HCT116 (cell line): Measurements from ENCODE around the gene ARHGAP8. TPM values are rescaled to one million over a fixed set of nuclear protein-coding genes. Genes with fewer than 3 reads are reported as not detected.

Experiments used
- ATAC-seq: fragments of 200-7000 bp; cut with Tn5 transposase; 2 replicates; pipeline ENCODE4 v1.9.1; 2020; ENCODE audit warnings: mild to moderate bottlenecking, moderate library complexity
- BruUV-seq: library from RNA; stranded (reverse); fragments of 400-500 nt; replicated peaks from 2 replicates; lab custom pipeline; 2021; lab: Mats Ljungman, UMichigan
- CTCF ChIA-PET: fragments of 300-600 bp; sonication (Branson Sonifier 250); formaldehyde crosslinking; loops from one replicate; lab custom pipeline; 2021; ENCODE audit warnings: antibody characterized with exemption; lab: Charles Lee
- POLR2A ChIA-PET: fragments of 300-600, 350-600 bp; sonication (Branson Sonifier 250); formaldehyde crosslinking; loops from one replicate; lab custom pipeline; 2021; ENCODE audit warnings: antibody characterized with exemption; lab: Charles Lee
- RAD21 ChIA-PET, 2 experiments: fragments of 300-600 bp; sonication (Branson Sonifier 250); formaldehyde crosslinking; loops; one replicate each; lab custom pipeline; 2023; ENCODE audit warnings: low total read pairs in 2 of 2; ENCODE audit not compliant: uncharacterized antibody in 2 of 2, unreplicated experiment in 2 of 2, low non-redundant PET in 1 of 2; lab: Charles Lee
- DNase-seq: peaks from one replicate; pipeline ENCODE4 v3.0.0-alpha.2; 2010; ENCODE audit warnings: low read depth, low spot score
- H2AFZ ChIP-seq: fragments of 200-600 bp; shearing (Covaris generic), sonication (generic); 2 replicates; pipeline ENCODE4 v1.6.1; 2017; ENCODE audit warnings: low read depth, mixed run types, mixed read lengths, antibody characterized with exemption, low read length; ENCODE audit not compliant: poor library complexity, severe bottlenecking
- H3K27ac ChIP-seq: 2 replicates; pipeline ENCODE4 v1.5.1; 2012; ENCODE audit warnings: low read depth, low read length
- H3K27me3 ChIP-seq: fragments of 200-600 bp; sonication (generic); 2 replicates; pipeline ENCODE4 v1.6.1; 2016; ENCODE audit warnings: mixed run types, low read length, mixed read lengths; ENCODE audit not compliant: insufficient read depth
- H3K36me3 ChIP-seq, 2 experiments: fragments of 200-500 bp in 1 of 2; fragments of 200-600 bp in 1 of 2; sonication (Bioruptor generic) in 1 of 2; sonication (generic) in 1 of 2; 2 replicates each; pipeline versions ENCODE4 v1.5.1 to v1.6.1; 2014 to 2016; ENCODE audit warnings: low read length in 2 of 2, inconsistent platforms in 1 of 2, mixed read lengths in 1 of 2, mixed run types in 1 of 2; ENCODE audit not compliant: insufficient read depth in 2 of 2, control insufficient read depth in 1 of 2
- H3K4me1 ChIP-seq, 2 experiments: fragments of 200-600 bp in 1 of 2; sonication (generic) in 1 of 2; 2 replicates each; pipeline versions ENCODE4 v1.5.1 to v1.6.1; 2012 to 2017; ENCODE audit warnings: low read length in 2 of 2, inconsistent platforms in 1 of 2, mild to moderate bottlenecking in 1 of 2, mixed read lengths in 1 of 2, mixed run types in 1 of 2, moderate library complexity in 1 of 2; ENCODE audit not compliant: insufficient read depth in 2 of 2, control insufficient read depth in 1 of 2
- H3K4me2 ChIP-seq: fragments of 200-600 bp; sonication (generic); 2 replicates; pipeline ENCODE4 v1.6.1; 2017; ENCODE audit warnings: mixed run types, low read length, mixed read lengths
- H3K4me3 ChIP-seq, 2 experiments: fragments of 200-600 bp in 1 of 2; sonication (generic) in 1 of 2; replicated peaks in 1 of 2; 2 replicates each; pipeline ENCODE4 v1.5.1; 2011 to 2016; ENCODE audit warnings: low read length in 2 of 2, control low read depth in 1 of 2, low read depth in 1 of 2, mild to moderate bottlenecking in 1 of 2, mixed read lengths in 1 of 2, mixed run types in 1 of 2
- H3K79me2 ChIP-seq: fragments of 200-600 bp; sonication (generic); 2 replicates; pipeline ENCODE4 v1.6.1; 2017; ENCODE audit warnings: mild to moderate bottlenecking, mixed run types, low read length, moderate library complexity, mixed read lengths; ENCODE audit not compliant: insufficient read depth
- H3K9ac ChIP-seq: fragments of 200-600 bp; sonication (generic); 2 replicates; pipeline ENCODE4 v1.6.1; 2016; ENCODE audit warnings: low read length, mixed read lengths
- H3K9me2 ChIP-seq: fragments of 200-600 bp; sonication (generic), shearing (Covaris generic); 2 replicates; pipeline ENCODE4 v1.6.1; 2017; ENCODE audit warnings: mixed run types, mild to moderate bottlenecking, moderate library complexity; ENCODE audit not compliant: insufficient read depth
- H3K9me3 ChIP-seq, 2 experiments: fragments of 200-500 bp in 1 of 2; fragments of 200-600 bp in 1 of 2; sonication (Bioruptor generic) in 1 of 2; sonication (generic) in 1 of 2; 2 replicates each; pipeline ENCODE4 v1.6.1; 2014 to 2017; ENCODE audit warnings: low read length in 2 of 2, mixed read lengths in 2 of 2, inconsistent platforms in 1 of 2, low read depth in 1 of 2, mild to moderate bottlenecking in 1 of 2, mixed run types in 1 of 2, moderate library complexity in 1 of 2; ENCODE audit not compliant: control insufficient read depth in 1 of 2, insufficient read depth in 1 of 2
- H4K20me1 ChIP-seq: fragments of 200-600 bp; sonication (generic), shearing (Covaris generic); 2 replicates; pipeline ENCODE4 v1.6.1; 2017; ENCODE audit warnings: mixed run types, mild to moderate bottlenecking, moderate library complexity; ENCODE audit not compliant: insufficient read depth
- CBX3 ChIP-seq: IDR thresholded peaks from 2 replicates; pipeline ENCODE4 v1.6.1; 2012; ENCODE audit warnings: low read depth
- CEBPB ChIP-seq: IDR thresholded peaks from 2 replicates; pipeline ENCODE4 v1.6.1; 2012; ENCODE audit warnings: low read depth
- EGR1 ChIP-seq: IDR thresholded peaks from 2 replicates; pipeline ENCODE4 v1.6.1; 2012; ENCODE audit warnings: low read depth
- EZH2phosphoT487 ChIP-seq: fragments of 200-600 bp; IDR thresholded peaks from 2 replicates; pipeline ENCODE4 v1.6.1; 2018; ENCODE audit warnings: antibody characterized with exemption, borderline replicate concordance
- FOSL1 ChIP-seq: IDR thresholded peaks from 2 replicates; pipeline ENCODE4 v1.6.1; 2012; ENCODE audit warnings: low read depth
- JUND ChIP-seq: IDR thresholded peaks from 2 replicates; pipeline ENCODE4 v1.6.1; 2012
- RAD21 ChIP-seq: IDR thresholded peaks from 2 replicates; pipeline ENCODE4 v1.6.1; 2012; ENCODE audit warnings: low read depth, mild to moderate bottlenecking
- SP1 ChIP-seq: IDR thresholded peaks from 2 replicates; pipeline ENCODE4 v1.6.1; 2012; ENCODE audit warnings: low read depth
- SRF ChIP-seq: IDR thresholded peaks from 2 replicates; pipeline ENCODE4 v1.6.1; 2012; ENCODE audit warnings: low read depth
- TCF7L2 ChIP-seq: IDR thresholded peaks from 2 replicates; pipeline ENCODE4 v1.7.0; 2011; ENCODE audit warnings: borderline replicate concordance, inconsistent platforms; ENCODE audit not compliant: insufficient read depth, insufficient read length; ENCODE audit errors: extremely low read depth
- YY1 ChIP-seq: IDR thresholded peaks from 2 replicates; pipeline ENCODE4 v1.6.1; 2011; ENCODE audit warnings: low read length, low read depth, moderate library complexity, mild to moderate bottlenecking; ENCODE audit not compliant: insufficient replicate concordance; ENCODE audit errors: extremely low read depth
- ZFX ChIP-seq: fragments of 450-650 bp; IDR thresholded peaks from 2 replicates; pipeline ENCODE4 v1.6.1; 2017
- intact Hi-C: fragments of 100-400 bp; cut with micrococcal nuclease; formaldehyde crosslinking; loops from 2 replicates; pipeline ENCODE4 v1.10.0; 2022
- total RNA-seq: library from RNA; stranded (reverse); gene quantifications from one replicate; pipeline ENCODE4 v1.2.1, GENCODE V29; 2021; ENCODE audit not compliant: unreplicated experiment
- TF ChIP-seq, protein P1 (sequence below): IDR thresholded peaks from 2 replicates; pipeline ENCODE4 v1.6.1; 2012; ENCODE audit warnings: low read depth
- TF ChIP-seq, protein P2 (sequence below), 3 experiments: fragments of 200-600 bp in 1 of 3; sonication (generic) in 1 of 3; IDR thresholded peaks in 2 of 3; conservative IDR thresholded peaks in 1 of 3; 2 replicates each; pipeline ENCODE4 v1.5.1; 2012 to 2017; ENCODE audit warnings: low read depth in 2 of 3, low read length in 2 of 3, antibody characterized with exemption in 1 of 3, borderline replicate concordance in 1 of 3, control low read depth in 1 of 3, mild to moderate bottlenecking in 1 of 3, mixed read lengths in 1 of 3, mixed run types in 1 of 3, moderate library complexity in 1 of 3; ENCODE audit not compliant: insufficient read depth in 1 of 3
- TF ChIP-seq, protein P3 (sequence below): IDR thresholded peaks from 2 replicates; pipeline ENCODE4 v1.6.1; 2011; ENCODE audit warnings: mild to moderate bottlenecking, low read length, moderate library complexity; ENCODE audit not compliant: insufficient replicate concordance; ENCODE audit errors: extremely low read depth
- TF ChIP-seq, protein P4 (sequence below): IDR thresholded peaks from 2 replicates; pipeline ENCODE4 v1.6.1; 2012
- TF ChIP-seq, protein P5 (sequence below): IDR thresholded peaks from 2 replicates; pipeline ENCODE4 v1.6.1; 2012

The ARHGAP8 gene
- total RNA-seq, 1 experiment from 2014 or later = 67.5 TPM

DNA sequence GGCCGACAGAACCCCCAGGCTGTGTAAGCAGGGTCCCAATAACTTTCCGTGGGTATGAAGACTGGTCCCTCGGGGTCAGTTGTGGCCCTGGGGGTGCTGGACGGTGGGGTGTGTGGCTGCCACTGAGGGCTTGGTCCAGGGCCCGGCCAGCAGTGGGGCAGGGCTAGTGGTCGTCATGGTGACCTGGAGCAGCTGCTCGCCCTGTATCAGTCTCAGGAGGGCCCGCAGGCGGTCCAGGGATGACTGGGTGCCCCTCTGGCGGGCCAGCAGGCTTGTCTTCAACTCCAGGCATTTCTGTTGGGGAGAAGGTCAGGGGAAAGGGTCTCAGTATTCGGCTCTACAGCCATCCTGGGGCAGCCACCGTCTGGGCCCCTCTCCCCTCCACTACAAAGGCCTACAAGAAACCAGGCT, 130.6 kb downstream of the ARHGAP8 start:
- Histone ChIP-seq H3K4me1 (peaks cover 0 to 5% of the 10 kb centered on the region in 2 experiments; a peak in 2 of 4 replicates), H3K4me3 (no peak overlapping the region), H3K4me2 (no peak overlapping the region), H2AFZ (no peak overlapping the region), H3K27ac (no peak overlapping the region), H3K9me2 (no peaks in the 10 kb centered on the region), H4K20me1 (no peaks in the 10 kb centered on the region), H3K9me3 (no peaks in the 10 kb centered on the region), H3K36me3 (no peaks in the 10 kb centered on the region), H3K79me2 (no peaks in the 10 kb centered on the region), H3K9ac (no peak overlapping the region), H3K27me3 (no peaks in the 10 kb centered on the region)
- TF ChIP-seq, protein P1, sequence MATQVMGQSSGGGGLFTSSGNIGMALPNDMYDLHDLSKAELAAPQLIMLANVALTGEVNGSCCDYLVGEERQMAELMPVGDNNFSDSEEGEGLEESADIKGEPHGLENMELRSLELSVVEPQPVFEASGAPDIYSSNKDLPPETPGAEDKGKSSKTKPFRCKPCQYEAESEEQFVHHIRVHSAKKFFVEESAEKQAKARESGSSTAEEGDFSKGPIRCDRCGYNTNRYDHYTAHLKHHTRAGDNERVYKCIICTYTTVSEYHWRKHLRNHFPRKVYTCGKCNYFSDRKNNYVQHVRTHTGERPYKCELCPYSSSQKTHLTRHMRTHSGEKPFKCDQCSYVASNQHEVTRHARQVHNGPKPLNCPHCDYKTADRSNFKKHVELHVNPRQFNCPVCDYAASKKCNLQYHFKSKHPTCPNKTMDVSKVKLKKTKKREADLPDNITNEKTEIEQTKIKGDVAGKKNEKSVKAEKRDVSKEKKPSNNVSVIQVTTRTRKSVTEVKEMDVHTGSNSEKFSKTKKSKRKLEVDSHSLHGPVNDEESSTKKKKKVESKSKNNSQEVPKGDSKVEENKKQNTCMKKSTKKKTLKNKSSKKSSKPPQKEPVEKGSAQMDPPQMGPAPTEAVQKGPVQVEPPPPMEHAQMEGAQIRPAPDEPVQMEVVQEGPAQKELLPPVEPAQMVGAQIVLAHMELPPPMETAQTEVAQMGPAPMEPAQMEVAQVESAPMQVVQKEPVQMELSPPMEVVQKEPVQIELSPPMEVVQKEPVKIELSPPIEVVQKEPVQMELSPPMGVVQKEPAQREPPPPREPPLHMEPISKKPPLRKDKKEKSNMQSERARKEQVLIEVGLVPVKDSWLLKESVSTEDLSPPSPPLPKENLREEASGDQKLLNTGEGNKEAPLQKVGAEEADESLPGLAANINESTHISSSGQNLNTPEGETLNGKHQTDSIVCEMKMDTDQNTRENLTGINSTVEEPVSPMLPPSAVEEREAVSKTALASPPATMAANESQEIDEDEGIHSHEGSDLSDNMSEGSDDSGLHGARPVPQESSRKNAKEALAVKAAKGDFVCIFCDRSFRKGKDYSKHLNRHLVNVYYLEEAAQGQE = no peak
- TF ChIP-seq CEBPB = no peak
- TF ChIP-seq, protein P2, sequence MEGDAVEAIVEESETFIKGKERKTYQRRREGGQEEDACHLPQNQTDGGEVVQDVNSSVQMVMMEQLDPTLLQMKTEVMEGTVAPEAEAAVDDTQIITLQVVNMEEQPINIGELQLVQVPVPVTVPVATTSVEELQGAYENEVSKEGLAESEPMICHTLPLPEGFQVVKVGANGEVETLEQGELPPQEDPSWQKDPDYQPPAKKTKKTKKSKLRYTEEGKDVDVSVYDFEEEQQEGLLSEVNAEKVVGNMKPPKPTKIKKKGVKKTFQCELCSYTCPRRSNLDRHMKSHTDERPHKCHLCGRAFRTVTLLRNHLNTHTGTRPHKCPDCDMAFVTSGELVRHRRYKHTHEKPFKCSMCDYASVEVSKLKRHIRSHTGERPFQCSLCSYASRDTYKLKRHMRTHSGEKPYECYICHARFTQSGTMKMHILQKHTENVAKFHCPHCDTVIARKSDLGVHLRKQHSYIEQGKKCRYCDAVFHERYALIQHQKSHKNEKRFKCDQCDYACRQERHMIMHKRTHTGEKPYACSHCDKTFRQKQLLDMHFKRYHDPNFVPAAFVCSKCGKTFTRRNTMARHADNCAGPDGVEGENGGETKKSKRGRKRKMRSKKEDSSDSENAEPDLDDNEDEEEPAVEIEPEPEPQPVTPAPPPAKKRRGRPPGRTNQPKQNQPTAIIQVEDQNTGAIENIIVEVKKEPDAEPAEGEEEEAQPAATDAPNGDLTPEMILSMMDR (IDR thresholded peaks at IDR 0.05 in 2 of 3, conservative IDR thresholded peaks at IDR 0.05 in 1 of 3; ENCODE audit: borderline replicate concordance in 1 of 3, insufficient read depth in 1 of 3, low read depth in 2 of 3, low read length in 2 of 3) = no peak
- TF ChIP-seq, protein P3, sequence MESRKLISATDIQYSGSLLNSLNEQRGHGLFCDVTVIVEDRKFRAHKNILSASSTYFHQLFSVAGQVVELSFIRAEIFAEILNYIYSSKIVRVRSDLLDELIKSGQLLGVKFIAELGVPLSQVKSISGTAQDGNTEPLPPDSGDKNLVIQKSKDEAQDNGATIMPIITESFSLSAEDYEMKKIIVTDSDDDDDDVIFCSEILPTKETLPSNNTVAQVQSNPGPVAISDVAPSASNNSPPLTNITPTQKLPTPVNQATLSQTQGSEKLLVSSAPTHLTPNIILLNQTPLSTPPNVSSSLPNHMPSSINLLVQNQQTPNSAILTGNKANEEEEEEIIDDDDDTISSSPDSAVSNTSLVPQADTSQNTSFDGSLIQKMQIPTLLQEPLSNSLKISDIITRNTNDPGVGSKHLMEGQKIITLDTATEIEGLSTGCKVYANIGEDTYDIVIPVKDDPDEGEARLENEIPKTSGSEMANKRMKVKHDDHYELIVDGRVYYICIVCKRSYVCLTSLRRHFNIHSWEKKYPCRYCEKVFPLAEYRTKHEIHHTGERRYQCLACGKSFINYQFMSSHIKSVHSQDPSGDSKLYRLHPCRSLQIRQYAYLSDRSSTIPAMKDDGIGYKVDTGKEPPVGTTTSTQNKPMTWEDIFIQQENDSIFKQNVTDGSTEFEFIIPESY = no peak
- TF ChIP-seq RAD21 = no peak
- TF ChIP-seq, protein P4, sequence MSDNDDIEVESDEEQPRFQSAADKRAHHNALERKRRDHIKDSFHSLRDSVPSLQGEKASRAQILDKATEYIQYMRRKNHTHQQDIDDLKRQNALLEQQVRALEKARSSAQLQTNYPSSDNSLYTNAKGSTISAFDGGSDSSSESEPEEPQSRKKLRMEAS = no peak
- TF ChIP-seq, protein P5, sequence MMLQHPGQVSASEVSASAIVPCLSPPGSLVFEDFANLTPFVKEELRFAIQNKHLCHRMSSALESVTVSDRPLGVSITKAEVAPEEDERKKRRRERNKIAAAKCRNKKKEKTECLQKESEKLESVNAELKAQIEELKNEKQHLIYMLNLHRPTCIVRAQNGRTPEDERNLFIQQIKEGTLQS = no peak
- no peak for TF ChIP-seq CBX3
- TF ChIP-seq EZH2phosphoT487 = no peak
- TF ChIP-seq TCF7L2 = no peak
- TF ChIP-seq EGR1 = no peak
- no peak for TF ChIP-seq FOSL1
- TF ChIP-seq JUND = no peak
- TF ChIP-seq YY1 = no peak
- TF ChIP-seq ZFX = no peak
- TF ChIP-seq SP1 = no peak
- no peak for TF ChIP-seq SRF
- no TSS peak for BruUV-seq
- ChIA-PET CTCF (no interaction called here), RAD21 (no interaction called here), POLR2A (no interaction called here)
- intact Hi-C loops = no loop called here
- DNase-seq (no peak), ATAC-seq (no peak)
